Activated CD8-positive, alpha-beta memory T cell treated with anti-CD3 and anti-CD28 coated beads for 4 hours (primary cell): Measurements from ENCODE around the gene PUM1.
"Not testable (repeated sequence)": the region's sequence is repeated elsewhere in the genome, so short reads cannot be mapped to it uniquely, and the experiment has no call there.

Experiments
- DNase-seq, 2 donors: peaks; one replicate each; pipeline ENCODE4 v3.0.0-alpha.2; 2020; ENCODE audit warnings: low read depth in 2 of 2

The PUM1 gene

GRCh38 chr1:30995990-30996612 is 69.4 kb downstream of the PUM1 start:
- no peak for DNase-seq

GRCh38 chr1:30991862-30992606 is 73.5 kb downstream of the PUM1 start:
- no peak for DNase-seq

GRCh38 chr1:30990591-30990990 is 74.9 kb downstream of the PUM1 start:
- DNase-seq: no peak

- DNase-seq: no peak
Observed at GRCh38 chr1:30988045-30988444, 77.5 kb downstream of the PUM1 start.

- DNase-seq: no peak
Observed at GRCh38 chr1:30986755-30987154, 78.8 kb downstream of the PUM1 start.

GRCh38 chr1:30984991-30985503 is 80.5 kb downstream of the PUM1 start:
- DNase-seq: no peak

GRCh38 chr1:30984165-30984889 is 81.2 kb downstream of the PUM1 start:
- no peak for DNase-seq

- DNase-seq: no peak
Observed at GRCh38 chr1:30982937-30983336, 82.6 kb downstream of the PUM1 start.

GRCh38 chr1:30982431-30982830 is 83.1 kb downstream of the PUM1 start:
- no peak for DNase-seq

- DNase-seq: no peak
Observed at GRCh38 chr1:30981172-30981571, 84.3 kb downstream of the PUM1 start.

GRCh38 chr1:30977511-30977910 is 88.0 kb downstream of the PUM1 start:
- DNase-seq: no peak

GRCh38 chr1:30977105-30977504 is 88.4 kb downstream of the PUM1 start:
- no peak for DNase-seq

GRCh38 chr1:30976143-30976542 is 89.4 kb downstream of the PUM1 start:
- no peak for DNase-seq

GRCh38 chr1:30975217-30975616 is 90.3 kb downstream of the PUM1 start:
- no peak for DNase-seq

- DNase-seq: no peak
Observed at GRCh38 chr1:30974536-30974935, 91.0 kb downstream of the PUM1 start.

GRCh38 chr1:30972349-30972748 is 93.2 kb downstream of the PUM1 start:
- DNase-seq: not testable (repeated sequence)

GRCh38 chr1:30971496-30971895 is 94.0 kb downstream of the PUM1 start:
- no peak for DNase-seq

- DNase-seq: no peak
Observed at GRCh38 chr1:30969903-30970302, 95.6 kb downstream of the PUM1 start.

- DNase-seq: no peak
Observed at GRCh38 chr1:30968220-30968971, 97.1 kb downstream of the PUM1 start.

- no peak for DNase-seq
Observed at GRCh38 chr1:30966690-30967369, 98.7 kb downstream of the PUM1 start.

GRCh38 chr1:30965924-30966599 is 99.5 kb downstream of the PUM1 start:
- DNase-seq: no peak
